Measurements from ENCODE around the gene ABHD10.

The ABHD10 gene

DNA sequence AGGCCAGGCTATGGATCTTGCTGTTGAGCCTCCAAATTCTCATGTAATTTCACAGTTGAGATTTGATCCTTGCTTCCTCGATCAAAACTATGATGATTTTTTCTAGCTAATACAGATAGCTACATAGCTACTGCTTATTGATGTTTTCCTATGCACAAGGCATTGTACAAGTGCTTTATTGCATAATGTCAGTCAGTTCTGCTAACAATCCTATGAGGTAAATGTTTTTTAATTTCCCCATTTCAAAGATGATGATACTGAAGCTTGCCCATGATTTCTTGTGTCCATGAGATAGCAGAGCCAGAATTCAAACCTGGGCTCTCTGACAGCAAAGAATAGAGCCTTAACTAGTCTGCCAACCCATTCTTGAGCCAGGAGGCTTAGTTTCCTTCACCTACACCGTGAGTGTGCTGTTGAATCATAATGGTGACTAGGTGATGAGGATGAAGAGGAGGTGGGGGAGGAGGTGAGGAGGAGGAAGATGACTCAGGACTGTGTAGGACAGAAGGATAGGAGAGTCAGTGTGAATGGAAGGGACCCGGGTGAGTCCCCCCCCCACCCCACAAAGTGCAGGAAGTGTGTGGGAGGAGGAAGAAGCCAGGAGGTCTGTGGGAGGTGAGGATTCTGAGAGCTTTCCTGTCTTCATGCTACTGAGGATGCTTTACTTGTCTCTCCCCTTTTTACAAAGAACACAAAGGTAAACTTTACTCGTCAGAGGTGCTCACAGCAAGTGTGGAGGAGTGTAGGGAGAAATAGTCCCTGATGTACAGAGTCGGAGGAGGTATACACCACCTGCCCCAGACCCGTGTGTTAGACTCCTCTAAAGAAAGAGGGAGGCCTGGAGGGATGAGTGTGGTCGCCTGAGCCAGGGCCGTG, 23.5 kb downstream of the ABHD10 start:
- DNase-seq, result peak in 1 of 2 donors; percentile 32

DNA sequence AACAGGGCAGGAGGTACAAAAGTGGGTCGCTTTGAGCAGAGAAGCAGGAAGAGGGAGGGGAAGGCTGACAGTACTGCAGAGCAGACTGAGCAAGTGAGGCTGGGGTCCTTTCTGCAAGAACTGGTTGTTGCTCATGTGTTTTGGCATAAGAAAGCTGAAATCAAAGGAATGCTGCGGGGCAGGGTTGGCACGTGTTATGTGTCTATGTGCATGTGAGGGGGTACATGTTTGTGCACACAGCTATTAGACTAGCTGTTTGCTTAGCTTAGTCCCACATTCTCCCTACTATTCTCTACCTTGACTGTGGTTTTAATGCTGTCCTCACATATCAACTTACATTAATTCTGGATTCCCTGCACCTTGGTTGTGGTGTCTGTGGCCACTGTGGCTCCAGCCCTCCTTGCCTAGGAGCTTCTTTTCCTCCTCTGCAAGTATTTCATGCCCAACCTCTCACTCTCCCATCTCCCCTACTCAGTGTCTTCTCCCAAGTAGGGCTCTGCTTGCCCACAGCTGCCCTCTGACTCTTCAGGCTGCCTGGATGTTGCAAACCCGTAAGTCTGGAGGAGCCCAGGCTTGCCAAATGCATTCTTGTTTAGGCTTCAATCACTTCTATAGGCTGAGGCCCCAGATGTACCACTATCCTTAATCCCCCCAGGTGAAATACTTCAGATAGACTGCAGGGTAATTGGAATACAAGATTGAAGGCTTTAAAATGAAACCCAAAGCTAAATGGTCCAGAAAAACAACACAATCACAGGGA, 24.7 kb downstream of the ABHD10 start:
- no peak for DNase-seq

DNA sequence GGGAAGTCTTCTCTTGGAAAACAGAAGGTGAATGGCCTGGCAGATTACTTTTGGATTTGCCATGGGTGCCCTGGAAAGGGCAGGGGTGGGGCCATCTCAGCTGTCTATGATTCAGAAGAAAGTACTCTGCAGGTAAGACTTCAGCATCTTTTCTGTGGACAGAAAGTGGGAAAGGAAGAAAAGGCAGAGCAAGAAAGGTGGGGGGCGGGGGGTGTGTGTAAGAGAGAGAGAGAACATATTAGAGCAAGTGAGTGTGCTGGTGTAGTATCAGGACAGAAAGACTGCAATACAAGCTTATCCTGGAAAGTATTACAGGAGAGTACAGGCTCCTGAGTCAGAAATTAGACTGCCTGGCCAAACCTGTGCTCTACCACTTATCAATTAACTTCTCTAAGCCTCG, 25.4 kb downstream of the ABHD10 start:
- DNase-seq, result no peak

DNA sequence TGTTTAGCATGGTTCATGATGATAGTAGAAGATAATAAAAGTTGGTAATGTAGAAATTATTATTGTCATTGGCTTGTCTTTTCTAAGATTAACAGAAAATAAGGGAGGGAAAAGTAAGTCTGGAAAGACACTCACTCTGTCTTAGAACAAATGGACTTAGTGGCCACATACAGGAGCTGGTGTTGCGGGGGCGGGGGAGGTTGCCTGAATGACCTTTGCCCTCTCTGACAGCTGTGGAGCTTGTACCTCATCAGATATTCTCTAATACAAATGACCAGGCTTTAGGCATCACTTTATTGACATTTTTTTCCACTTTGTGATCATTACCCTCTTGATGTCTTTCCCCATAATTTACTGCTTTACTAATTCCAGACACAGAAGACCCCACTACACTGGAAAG, 25.8 kb downstream of the ABHD10 start:
- no peak for DNase-seq

DNA sequence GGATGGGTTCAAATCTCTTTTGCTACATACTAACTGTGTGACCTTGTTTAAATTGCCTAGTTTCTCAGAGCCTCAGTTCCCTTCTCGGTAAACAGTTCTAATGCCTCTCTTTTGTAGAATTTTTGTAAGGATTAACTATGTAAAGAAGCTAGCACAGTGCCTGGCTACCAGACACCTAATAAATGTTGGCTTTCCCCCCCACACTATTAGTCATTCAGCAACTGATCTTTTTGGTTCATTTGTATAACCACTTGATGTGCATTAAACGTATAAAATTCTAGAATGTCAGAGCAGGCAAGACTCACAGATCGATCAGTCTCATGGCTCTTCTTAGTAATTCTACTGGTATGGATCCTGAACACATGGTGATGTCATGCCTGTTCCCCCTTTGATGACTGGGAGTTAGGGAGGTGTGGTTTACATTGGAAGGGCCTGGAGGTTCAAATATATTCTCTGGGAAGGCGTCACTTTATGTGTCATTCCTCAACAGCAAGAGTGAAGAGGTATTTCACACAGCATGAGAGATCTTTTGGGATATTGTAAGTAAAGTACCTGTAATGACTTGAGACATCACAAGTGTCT, 26.4 kb downstream of the ABHD10 start:
- DNase-seq, result no peak

DNA sequence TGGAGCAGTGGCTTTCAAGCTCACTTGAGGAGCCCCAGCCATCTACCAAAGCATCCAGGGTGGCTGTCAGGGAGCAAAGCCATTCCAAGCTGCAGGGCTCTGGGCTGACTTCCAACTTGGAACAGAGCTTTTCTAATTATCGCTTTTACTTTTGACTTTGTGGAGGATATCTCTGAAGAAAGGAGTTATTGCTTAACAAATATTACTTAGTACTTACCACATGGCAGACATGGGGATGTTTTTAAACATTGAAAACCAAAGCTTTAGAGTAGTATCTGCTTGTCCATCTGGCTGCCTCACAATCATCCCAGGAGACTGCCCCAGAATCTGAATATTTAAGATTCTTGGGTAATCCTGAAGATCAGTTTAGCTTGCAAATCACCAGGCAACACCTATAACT, 28.8 kb downstream of the ABHD10 start:
- DNase-seq, result no peak

DNA sequence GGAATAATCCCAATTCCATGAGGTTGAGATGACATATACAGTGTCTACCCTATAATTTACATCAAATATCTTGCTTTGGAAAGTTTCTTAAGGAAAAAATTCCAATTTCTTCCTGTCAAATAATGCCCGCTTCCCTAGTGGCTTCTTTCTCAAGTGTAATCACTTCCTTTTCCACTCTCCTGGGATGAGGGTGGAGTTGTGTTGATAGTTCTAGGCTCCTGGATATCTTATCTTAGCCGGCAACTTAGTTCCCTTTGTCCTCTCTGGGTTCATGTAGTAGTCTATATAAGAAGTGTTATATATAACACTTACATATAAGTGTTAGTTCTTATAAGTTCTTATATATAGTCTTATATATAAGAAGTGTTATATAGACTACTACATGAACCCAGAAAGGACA, 30.8 kb downstream of the ABHD10 start:
- no peak for DNase-seq

DNA sequence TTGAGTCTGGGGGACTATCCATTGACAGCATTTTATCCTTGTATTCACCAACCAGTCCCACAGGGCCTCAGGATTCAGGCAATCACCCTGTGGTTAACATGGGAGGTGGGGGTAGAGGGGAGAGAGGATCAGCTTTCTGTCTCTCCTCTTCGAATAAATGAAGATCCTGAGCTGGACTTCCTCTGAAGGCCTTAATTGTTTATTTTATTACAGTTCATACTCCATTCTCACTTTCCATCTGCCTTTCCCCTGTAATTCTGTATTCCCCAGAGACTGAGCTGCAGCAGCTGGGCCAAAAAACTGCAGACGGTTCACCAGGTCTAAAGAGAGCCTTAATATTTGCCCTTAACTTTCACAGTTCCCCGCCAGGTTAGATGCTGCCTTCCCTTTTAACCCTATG, 31.8 kb downstream of the ABHD10 start:
- no peak for DNase-seq

DNA sequence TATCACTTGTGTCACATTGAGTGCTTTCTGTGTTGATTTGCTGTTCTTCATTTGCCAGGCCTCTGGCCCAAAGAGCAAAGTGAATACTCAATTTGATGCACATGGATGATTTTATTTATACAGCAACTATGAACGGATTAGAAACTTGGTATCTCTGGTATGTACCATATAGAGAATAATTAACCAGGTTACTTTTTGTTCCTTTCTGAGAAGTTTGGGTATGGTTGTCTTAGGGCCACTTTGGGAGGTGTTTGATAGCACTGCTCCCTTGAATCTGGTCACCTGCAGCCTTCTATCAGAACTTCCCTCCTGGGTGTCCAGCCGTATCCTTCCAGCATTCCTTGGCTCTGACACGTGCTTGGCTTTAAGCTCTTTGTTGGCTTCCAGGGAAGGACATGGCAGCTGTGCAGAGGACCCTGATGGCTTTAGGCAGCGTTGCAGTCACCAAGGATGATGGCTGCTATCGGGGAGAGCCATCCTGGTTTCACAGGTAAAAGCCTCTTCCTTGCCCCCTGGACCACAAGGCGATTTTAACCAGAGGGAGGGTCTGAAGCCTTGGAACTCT, 32.6 kb downstream of the ABHD10 start:
- no peak for DNase-seq

DNA sequence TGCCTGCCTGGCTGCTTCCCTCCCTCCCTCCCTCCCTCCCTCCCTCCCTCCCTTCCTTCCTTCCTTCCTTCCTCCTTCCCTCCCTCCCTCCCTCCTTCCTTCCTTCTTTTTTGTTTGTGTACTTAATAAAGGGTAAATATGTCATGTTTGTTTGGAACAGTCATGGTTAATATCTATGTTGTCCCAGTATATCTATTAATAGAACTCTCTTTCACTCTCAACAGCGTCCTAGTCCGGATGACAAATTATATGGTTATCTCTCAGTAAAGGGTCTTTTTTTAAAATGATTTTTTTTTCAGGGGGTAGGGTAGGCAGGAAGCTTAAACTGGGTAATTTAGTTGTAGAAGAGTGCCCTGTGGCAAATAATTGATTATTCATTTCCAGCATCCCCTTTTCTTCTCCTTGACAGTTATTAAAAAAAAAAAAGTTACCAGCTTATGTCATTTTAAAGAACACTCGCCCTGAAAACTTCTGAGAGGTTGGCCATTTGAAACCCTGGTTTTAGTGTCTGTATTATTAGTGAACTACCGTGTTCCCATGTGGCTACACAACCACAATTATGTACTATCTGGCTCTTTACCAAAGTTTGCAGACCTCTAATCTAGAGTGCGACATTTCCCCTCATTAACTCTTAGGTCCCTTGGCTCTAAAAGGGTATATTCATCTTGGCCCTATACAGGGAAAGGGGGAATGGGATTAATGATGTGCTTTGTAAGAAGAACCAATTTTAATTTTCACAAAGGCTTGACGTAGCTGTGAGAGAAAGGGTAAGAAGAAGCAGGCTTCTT, 33.6 kb downstream of the ABHD10 start:
- no peak for DNase-seq

DNA sequence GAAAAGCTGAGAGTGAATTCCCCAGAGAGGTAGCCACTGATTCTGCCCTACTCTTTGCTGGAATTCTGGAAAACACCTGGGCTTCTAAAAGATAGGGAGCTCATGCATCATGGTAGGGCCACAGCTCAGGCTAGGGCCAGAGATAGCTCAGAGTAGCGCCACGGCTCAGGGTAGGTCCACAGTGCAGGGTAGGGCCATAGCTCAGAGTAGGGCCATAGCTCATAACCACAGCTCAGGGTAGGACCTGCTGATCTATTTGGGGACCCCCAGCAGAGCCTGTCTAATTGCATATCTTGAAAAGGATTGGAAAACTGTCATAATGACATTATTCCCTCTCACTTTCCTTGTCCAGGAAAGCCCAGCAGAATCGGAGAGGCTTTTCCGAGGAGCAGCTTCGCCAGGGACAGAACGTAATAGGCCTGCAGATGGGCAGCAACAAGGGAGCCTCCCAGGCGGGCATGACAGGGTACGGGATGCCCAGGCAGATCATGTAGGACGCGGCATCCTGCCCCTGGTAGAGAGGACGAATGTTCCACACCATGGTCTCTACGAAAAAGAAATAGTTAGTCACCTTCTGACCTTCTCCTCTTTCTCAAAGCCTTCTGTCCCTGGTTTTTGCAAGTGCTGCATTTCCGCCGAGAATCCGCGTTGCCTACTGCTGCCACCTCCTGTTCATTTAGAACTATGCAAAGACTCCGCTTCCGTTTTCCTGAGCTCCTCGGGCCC, 34.4 kb downstream of the ABHD10 start:
- peak; percentile 45 to 52 for DNase-seq

DNA sequence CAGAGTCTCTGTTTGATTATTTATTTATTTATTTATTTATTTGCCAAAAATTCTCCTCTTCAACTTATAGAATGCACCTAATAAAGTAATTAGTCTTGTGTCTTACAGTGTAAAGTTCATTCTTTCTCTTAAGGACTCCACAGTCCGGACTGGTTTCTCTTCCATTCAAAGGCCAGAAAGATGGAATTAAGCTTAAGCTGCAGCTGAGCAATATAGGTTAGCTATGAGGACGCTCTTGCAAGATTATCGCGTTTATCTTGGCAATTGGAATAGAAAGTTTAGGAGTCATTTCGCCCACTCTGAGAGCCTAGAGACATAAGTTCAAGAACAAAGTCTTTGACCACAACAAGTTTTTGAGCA, 34.9 kb downstream of the ABHD10 start:
- DNase-seq, result no peak

DNA sequence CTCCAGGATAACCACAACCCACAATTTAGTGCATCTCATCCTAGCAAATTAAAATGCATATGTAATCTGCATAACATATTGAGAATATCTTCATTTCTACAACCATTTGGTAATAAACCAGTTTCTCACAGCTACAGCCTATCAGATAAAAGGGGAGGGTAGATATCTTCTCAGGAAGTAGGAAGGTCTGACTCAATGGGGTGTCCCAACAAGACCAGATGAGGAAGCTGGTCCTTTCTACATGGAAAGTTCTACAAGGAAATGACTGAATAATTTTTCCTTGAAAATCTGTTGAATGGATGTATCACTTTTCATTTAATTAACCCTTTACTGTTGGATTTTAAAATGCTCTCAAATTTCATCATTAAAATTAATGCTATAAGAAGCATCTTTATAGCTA, 38.3 kb downstream of the ABHD10 start:
- no peak for DNase-seq

DNA sequence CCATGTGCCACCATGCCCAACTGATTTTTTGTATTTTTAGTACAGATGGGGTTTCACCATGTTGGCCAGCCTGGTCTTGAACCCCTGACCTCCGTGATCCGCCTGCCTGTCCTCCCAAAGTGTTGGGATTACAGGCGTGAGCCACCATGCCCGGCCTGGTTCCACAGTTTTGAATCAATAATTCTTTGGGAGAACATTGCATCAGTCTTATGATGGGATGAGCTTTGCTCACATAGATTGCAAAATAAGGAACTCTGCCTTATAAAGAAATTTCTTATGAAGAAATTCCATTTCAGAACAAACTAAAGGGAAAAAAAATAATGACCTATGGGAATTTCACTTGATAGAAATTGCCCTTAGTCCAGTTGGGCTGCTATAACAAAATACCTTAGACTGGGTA, 39.9 kb downstream of the ABHD10 start:
- DNase-seq, result no peak

DNA sequence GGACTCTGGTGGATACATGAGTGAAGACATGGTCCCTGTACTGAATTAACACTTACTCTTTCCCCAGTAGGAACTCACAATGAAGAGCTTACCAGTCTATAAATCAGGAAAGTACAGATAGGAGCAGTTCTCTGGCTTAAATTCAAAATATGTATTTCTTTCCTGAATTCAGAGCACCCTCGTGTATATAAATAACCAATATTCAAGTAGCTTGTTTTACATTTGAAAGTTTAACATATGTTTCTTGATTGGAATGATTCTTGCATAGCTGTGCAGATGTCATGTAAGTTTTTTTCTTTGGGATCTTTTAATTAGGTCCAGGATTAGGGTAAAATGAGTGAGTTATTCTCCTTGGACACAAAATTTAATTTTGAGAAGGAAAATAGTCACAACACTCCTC, 40.9 kb downstream of the ABHD10 start:
- DNase-seq, result no peak

DNA sequence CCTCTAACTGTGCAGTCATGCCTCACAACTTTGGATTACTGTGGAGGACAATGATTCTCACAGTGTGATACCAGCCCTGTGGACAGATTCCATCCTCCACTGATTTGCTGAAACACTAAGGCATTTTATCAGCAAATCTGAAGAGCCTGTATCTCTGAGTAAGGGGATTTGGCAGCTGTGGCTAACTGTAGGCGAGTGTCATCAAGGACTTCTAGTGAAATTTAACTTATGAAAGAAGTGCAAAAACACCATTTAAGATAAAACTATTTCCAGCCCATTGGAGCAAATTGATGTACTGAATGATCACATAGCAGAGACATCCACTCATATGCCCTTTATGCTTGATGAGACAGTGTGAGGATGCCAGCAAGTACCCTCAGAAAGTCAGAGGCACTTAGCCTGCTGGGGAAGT, 41.9 kb downstream of the ABHD10 start:
- no peak for DNase-seq

DNA sequence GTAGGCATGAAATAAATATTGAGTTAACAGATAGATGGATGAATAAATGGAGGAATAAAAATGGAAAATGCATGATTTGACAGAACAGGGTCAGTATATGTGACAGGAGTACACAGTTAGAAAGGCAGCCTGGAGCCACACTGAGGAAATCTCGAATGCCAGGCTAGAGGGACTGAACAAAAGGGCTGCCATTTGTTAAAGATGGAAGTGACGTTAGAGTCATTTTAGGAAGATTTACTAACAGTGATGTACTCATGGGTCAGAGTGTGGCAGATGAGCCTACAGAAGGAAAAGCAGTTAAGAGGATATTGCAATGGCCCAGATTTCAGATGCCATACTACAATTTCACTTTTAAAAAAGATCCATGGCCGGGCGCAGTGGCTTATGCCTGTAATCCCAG, 48.3 kb downstream of the ABHD10 start:
- no peak for DNase-seq

DNA sequence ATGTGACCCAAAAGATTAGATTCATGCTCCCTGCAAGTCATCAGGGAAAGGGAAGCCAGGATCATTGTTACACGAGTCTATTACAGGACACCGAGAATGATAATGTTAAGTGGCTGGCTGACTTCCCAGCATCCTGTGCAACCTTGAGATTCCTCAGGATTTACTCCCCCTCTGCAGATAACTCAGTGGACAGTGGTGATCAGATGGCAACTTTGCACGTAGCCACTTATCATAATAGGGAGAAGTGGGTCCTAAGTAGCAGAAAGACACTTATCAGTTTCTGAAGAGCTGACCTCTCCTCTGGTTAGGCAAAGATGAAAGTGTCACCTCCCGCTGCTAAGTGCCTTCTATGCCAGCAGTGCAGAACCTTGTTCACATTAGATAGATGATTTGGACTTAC, 49.0 kb downstream of the ABHD10 start:
- no peak for DNase-seq

DNA sequence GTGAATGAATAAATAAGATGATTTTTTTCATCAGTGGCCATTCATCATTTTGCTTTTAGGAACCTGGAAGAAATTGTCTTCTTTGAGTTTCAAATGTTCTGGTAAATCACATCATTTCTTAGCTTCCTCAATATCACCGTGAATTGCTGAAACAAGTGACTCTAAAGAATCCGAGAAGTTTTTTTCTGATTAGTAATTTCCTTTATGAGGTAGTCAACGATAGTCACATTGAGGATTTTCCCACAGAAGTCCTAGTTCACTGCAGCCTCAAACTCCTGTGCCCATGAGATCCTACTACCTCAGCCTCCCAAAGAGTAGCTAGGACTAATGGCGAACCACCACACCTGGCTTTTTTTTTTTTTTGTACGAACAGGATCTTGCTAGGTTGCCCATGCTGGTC, 52.1 kb downstream of the ABHD10 start:
- DNase-seq, result no peak

DNA sequence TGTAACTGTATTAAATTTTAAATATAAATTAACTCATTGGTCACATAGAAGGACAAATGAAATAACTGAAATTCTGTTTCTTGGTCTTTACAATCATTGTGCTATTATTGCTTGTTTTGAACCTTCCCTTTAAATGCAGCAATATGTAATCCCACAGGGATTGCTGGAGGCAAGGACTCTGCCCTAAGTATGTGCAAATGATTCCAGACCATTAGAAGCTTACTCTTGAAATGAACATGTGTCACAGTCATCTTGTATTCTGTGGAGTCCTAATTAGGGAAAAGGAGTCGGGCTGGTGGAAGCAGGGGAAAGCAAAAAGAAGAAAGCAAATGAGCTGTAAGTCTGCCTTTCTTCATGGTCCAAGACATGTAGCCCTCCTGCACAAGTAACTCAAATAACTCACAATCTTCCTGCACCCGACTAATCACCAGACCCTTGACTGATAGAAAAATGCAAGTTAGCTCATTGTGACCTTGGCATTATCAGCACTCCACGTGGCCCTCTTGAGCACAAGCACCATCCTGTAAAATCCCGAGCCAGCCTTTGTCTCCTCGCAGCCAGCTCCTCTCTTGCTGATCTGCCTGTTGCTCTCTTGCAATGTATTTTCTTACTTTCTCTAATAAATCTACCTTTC, 53.4 kb downstream of the ABHD10 start:
- no peak for DNase-seq

DNA sequence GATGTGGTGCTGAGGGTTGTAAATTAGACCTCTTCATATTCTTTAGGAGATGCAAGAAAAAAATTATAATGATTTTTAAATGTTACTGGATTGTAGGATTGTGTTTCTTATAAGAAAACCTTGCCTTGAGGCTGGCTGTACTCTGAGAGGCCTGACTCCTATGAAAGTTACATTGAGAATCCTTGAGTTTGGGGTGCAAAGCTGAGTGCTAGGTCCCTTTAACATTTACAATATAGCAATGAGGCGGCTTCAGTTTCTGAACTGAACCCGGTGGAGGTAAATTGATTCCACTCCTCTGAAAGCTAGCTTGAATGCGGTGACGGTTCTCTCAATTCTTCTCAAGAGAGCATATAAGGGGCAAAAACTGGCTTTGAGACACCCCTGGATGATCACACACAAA, 55.6 kb downstream of the ABHD10 start, which contains the start of gene TMPRSS7:
TMPRSS7 (plus strand) TSS at position 301 of the 400 bp plus-strand sequence. CDS start 110 bp downstream, outside the sequence.
- DNase-seq, result no peak

DNA sequence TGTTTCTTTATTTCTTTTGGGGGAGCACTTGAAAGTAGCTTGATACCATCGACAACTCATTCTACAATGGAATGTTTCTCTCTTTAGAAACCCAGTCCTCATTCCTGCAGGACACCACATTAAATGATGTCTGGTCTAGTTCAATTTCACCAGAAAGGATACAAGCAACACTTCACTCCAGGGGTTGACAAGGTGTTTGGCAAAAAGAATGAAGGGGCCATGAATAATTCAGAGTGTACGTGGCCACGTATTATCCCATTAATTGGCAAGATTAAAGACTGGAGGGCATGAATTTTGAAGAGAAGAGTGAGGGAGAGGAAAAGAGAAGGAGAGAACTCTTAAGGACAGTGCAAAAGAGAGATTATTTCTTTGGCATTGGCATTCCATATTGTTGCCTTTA, 56.4 kb downstream of the ABHD10 start:
- DNase-seq, result no peak
